ENCODE measurements around the gene NPM1. TPM values are rescaled to one million over a fixed set of nuclear protein-coding genes. Genes with fewer than 3 reads are reported as not detected.

Gene NPM1
- total and polyA plus RNA-seq, 4 donors, result 496 to 4,113 (median 1,233) TPM

DNA sequence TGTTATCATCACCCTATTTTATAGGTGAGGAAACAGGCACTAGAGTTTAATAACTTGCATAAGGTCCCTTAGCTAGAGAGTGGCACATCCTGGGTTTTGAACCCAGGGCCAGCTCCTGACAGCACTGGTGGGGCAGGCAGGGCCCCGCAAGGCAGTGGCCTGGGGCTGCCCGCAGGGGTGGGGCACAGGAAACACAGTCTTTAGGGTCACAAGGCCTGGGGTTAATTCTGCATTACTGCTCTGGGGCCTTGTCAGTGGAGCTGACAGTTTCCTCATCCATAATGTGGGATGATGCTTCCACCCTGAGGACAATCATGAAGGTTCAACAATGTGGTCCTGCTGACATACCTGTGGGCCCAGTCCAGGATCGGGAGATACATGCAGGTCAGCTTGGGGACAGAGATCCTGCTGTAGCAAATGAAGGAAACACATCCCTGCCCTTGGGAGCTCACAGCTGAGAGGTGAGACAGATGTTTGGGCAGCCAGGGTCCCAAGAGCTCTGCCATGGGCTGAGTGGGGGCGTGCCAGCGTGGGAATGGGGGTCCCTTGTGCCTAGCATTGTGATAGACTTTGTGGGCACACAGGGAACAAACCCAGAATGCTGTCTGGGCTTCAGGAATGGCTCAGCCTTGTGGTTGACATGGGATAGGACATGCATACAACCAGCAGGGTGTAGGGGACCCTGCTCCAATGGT is 46.5 kb downstream of the NPM1 start:
- H3K9me3 ChIP-seq (ENCODE audit: control insufficient read depth, low read length), result no peaks in the 10 kb centered on the region
- H3K4me3 ChIP-seq (ENCODE audit: low read length in 2 of 2), result no peak overlapping the region
- DNase-seq, result peak; percentile 35 to 48
- intact Hi-C loops (cut with DNase I), result no loop called here
- H3K36me3 ChIP-seq (ENCODE audit: control insufficient read depth in 1 of 2, insufficient read depth in 2 of 2, low read length in 1 of 2), result no peaks in the 10 kb centered on the region
- H3K4me1 ChIP-seq (ENCODE audit: control insufficient read depth in 1 of 2, insufficient read depth in 2 of 2, low read length in 2 of 2), result no peaks in the 10 kb centered on the region
- H3K27ac ChIP-seq (ENCODE audit: low read depth in 1 of 2, low read length in 2 of 2), result no peak overlapping the region
- ATAC-seq (ENCODE audit: low FRiP score), result no peak
- 94% methylated on average over 5 of the region's 5 CpGs for WGBS, 2 donors
- no peaks in the 10 kb centered on the region for H3K27me3 ChIP-seq (ENCODE audit: control insufficient read depth in 1 of 2, insufficient read depth in 2 of 2, low read length in 1 of 2)

DNA sequence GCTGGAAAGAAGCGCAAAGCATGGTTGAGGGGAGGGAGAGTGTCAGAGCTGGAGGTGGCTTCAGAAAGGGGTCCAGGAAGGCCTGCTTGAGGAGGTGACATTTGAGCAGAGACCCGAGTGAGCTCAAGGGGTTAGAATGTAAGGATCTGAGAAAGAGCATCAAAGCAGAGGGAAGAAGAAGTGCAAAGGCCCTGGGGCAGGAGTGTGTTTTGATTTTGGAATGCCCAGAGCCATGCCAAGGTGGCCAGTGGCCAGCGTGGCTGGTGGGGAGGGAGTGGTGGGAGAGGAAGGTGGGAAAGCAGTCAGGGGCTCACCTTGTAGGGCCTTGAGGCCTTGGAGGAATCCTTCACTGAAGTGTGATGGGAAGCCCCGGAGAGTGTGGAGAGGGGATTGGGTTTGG is 47.2 kb downstream of the NPM1 start:
- intact Hi-C loops (cut with DNase I), result no loop called here
- Histone ChIP-seq H3K27ac (ENCODE audit: low read depth in 1 of 2, low read length in 2 of 2) (no peak overlapping the region), H3K4me3 (ENCODE audit: low read length in 2 of 2) (no peak overlapping the region), H3K9me3 (ENCODE audit: control insufficient read depth, low read length) (no peaks in the 10 kb centered on the region), H3K27me3 (ENCODE audit: control insufficient read depth in 1 of 2, insufficient read depth in 2 of 2, low read length in 1 of 2) (no peaks in the 10 kb centered on the region), H3K36me3 (ENCODE audit: control insufficient read depth in 1 of 2, insufficient read depth in 2 of 2, low read length in 1 of 2) (no peaks in the 10 kb centered on the region), H3K4me1 (ENCODE audit: control insufficient read depth in 1 of 2, insufficient read depth in 2 of 2, low read length in 2 of 2) (no peaks in the 10 kb centered on the region)
- DNase-seq, result peak; percentile 14 to 38
- no peak for ATAC-seq (ENCODE audit: low FRiP score)
- 93 to 96% methylated on average over 4 of the region's 4 CpGs for WGBS, 2 donors

DNA sequence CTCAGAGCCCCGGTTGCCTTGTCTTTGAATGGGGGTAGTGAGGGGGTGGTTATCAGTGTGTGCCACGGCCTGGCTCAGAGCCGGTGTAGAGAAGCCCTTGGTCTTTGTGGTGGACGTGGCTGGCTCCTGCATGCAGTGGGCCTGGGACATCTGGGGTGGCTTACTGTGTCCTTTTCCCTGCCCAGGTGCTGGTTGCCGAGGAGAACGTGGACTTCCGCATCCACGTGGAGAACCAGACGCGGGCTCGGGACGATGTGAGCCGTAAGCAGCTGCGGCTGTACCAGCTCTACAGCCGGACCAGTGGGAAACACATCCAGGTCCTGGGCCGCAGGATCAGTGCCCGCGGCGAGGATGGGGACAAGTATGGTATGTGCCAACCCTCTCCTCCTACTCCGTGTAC is 48.3 kb downstream of the NPM1 start:
- WGBS, 2 donors, result 96 to 97% methylated on average over 20 of the region's 20 CpGs

DNA sequence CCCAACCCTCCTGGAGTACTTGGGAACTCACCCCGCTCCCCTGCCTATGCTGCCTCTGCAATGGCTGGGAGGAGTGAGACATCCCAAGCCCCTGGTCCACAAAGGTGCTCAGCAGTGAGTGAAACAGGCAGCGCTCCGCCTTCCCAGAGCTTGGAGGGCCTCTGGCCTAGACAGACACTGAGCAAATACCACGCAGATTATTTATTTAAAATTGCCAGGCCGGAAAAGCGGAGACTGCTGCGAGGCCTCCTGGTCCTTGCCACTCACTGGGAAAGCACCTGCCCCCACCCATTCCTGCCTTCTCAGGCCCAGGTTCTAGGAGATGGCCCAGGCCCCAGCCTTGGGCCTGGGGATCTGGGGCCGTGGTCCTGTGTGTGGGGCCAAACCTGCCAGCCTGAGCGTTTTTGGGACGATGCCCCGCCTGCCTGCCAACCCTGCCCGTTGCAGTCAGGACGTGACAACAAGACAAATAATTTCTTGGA is 49.2 kb downstream of the NPM1 start:
- intact Hi-C loops (cut with DNase I), result no loop called here
- ATAC-seq (ENCODE audit: low FRiP score), result no peak

More for the DNA sequence above, 48.3 kb downstream of the NPM1 start:
- H3K27me3 ChIP-seq (ENCODE audit: control insufficient read depth in 1 of 2, insufficient read depth in 2 of 2, low read length in 1 of 2), result no peaks in the 10 kb centered on the region
- DNase-seq (no peak), ATAC-seq (ENCODE audit: low FRiP score) (no peak)
- no peak overlapping the region for H3K4me3 ChIP-seq (ENCODE audit: low read length in 2 of 2)
- intact Hi-C loops (cut with DNase I), result no loop called here
- H3K36me3 ChIP-seq (ENCODE audit: control insufficient read depth in 1 of 2, insufficient read depth in 2 of 2, low read length in 1 of 2), result no peaks in the 10 kb centered on the region
- H3K9me3 ChIP-seq (ENCODE audit: control insufficient read depth, low read length), result no peaks in the 10 kb centered on the region
- H3K4me1 ChIP-seq (ENCODE audit: control insufficient read depth in 1 of 2, insufficient read depth in 2 of 2, low read length in 2 of 2), result no peaks in the 10 kb centered on the region
- H3K27ac ChIP-seq (ENCODE audit: low read depth in 1 of 2, low read length in 2 of 2), result no peak overlapping the region

DNA sequence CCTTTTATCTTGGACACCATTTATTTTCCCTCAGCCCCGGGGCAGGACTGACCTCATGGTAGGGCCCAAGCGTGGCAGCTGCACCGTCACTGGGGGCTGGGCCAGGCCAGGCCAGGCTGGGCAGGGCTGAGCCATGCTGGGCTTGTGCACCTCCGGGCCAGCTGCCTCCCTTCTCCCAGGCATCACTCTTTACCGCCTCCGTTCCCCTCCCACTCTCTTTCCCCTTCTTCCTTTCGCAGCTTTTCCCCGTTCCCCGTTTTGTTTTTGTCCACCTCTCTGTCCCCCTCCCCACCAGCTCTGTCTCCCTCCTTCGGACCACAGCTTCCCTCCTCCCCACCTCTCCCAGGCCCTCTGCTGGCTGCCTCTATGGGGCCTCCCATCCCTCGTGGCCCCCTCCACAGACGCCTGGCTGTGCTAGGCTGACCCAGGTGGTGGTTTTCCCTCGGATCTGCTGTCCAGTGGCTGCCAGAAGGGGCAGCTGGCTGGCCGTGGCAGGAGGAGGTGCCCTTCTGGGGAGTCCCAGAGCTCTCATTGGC is 49.7 kb downstream of the NPM1 start:
- WGBS, 2 donors, result 10 to 24% methylated on average over 14 of the region's 14 CpGs
- DNase-seq (no peak), ATAC-seq (ENCODE audit: low FRiP score) (no peak)
- H3K4me1 ChIP-seq (ENCODE audit: control insufficient read depth in 1 of 2, insufficient read depth in 2 of 2, low read length in 2 of 2), result no peaks in the 10 kb centered on the region
- no peak overlapping the region for H3K27ac ChIP-seq (ENCODE audit: low read depth in 1 of 2, low read length in 2 of 2)
- H3K36me3 ChIP-seq (ENCODE audit: control insufficient read depth in 1 of 2, insufficient read depth in 2 of 2, low read length in 1 of 2), result no peaks in the 10 kb centered on the region
- intact Hi-C loops (cut with DNase I), result no loop called here
- H3K9me3 ChIP-seq (ENCODE audit: control insufficient read depth, low read length), result no peaks in the 10 kb centered on the region
- no peaks in the 10 kb centered on the region for H3K27me3 ChIP-seq (ENCODE audit: control insufficient read depth in 1 of 2, insufficient read depth in 2 of 2, low read length in 1 of 2)
- no peak overlapping the region for H3K4me3 ChIP-seq (ENCODE audit: low read length in 2 of 2)

More for the DNA sequence above, 49.2 kb downstream of the NPM1 start:
- no peaks in the 10 kb centered on the region for H3K9me3 ChIP-seq (ENCODE audit: control insufficient read depth, low read length)
- no peaks in the 10 kb centered on the region for H3K27me3 ChIP-seq (ENCODE audit: control insufficient read depth in 1 of 2, insufficient read depth in 2 of 2, low read length in 1 of 2)
- no peaks in the 10 kb centered on the region for H3K4me1 ChIP-seq (ENCODE audit: control insufficient read depth in 1 of 2, insufficient read depth in 2 of 2, low read length in 2 of 2)
- WGBS, 2 donors, result 42 to 49% methylated on average over 13 of the region's 13 CpGs
- no peaks in the 10 kb centered on the region for H3K36me3 ChIP-seq (ENCODE audit: control insufficient read depth in 1 of 2, insufficient read depth in 2 of 2, low read length in 1 of 2)
- DNase-seq, result no peak
- no peak overlapping the region for H3K4me3 ChIP-seq (ENCODE audit: low read length in 2 of 2)
- H3K27ac ChIP-seq (ENCODE audit: low read depth in 1 of 2, low read length in 2 of 2), result no peak overlapping the region

DNA sequence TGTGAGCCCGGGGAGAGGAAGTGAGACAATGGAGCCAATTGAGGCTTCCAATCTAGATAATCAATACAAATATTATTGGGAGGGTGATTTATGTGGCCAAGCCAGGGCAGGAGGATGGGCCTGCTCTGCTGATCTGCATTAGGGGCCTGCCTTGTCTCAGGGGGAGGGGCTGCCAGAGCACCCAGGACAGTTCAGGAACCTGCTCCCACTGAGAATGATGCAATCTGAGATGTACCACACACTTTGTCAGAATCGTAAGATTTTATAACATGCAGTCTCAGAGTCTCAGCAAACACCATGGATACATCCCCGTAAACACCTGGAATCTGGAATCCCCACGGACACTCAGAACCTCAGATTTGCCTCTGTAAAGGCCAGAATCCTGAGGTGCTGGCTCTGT is 51.1 kb downstream of the NPM1 start:
- ATAC-seq (ENCODE audit: low FRiP score) (no peak), DNase-seq (no peak)
- WGBS, 2 donors, result 93 to 95% methylated on average over 4 of the region's 4 CpGs
- Histone ChIP-seq H3K36me3 (ENCODE audit: control insufficient read depth in 1 of 2, insufficient read depth in 2 of 2, low read length in 1 of 2) (no peaks in the 10 kb centered on the region), H3K9me3 (ENCODE audit: control insufficient read depth, low read length) (no peaks in the 10 kb centered on the region), H3K4me1 (ENCODE audit: control insufficient read depth in 1 of 2, insufficient read depth in 2 of 2, low read length in 2 of 2) (no peaks in the 10 kb centered on the region), H3K27ac (ENCODE audit: low read depth in 1 of 2, low read length in 2 of 2) (no peak overlapping the region), H3K27me3 (ENCODE audit: control insufficient read depth in 1 of 2, insufficient read depth in 2 of 2, low read length in 1 of 2) (no peaks in the 10 kb centered on the region), H3K4me3 (ENCODE audit: low read length in 2 of 2) (no peak overlapping the region)
- intact Hi-C loops (cut with DNase I), result no loop called here

DNA sequence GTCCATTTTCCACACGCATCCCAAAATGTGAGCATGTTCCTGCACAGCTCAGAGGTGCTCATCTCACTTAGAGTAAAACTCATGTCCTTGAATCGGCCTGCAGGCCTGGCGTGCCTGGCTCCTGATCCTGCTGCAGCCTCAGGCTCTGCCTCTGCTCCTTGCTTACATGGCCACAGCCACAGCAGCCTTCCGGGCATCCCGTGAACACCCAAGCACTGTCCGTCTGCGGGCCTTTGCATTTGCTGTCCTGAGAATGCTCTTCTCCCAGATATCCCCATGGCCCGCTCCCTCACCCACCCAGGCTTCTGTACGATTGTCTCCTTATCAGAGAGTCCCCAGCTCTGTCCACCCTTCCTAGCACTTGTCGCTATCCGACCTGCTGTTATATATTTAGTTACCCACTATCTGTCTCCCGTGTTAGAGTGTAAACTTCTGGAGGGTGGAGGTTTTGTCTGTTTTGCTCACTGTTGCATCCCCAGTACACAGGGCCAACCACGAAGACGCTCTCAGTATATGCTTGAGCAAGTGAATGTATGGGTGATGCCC is 53.7 kb downstream of the NPM1 start:
- intact Hi-C loops (cut with DNase I), result no loop called here
- ATAC-seq (ENCODE audit: low FRiP score) (no peak), DNase-seq (no peak)
- H3K27me3 ChIP-seq (ENCODE audit: control insufficient read depth in 1 of 2, insufficient read depth in 2 of 2, low read length in 1 of 2), result no peaks in the 10 kb centered on the region
- H3K4me1 ChIP-seq (ENCODE audit: control insufficient read depth in 1 of 2, insufficient read depth in 2 of 2, low read length in 2 of 2), result no peaks in the 10 kb centered on the region
- H3K9me3 ChIP-seq (ENCODE audit: control insufficient read depth, low read length), result no peaks in the 10 kb centered on the region
- 93 to 94% methylated on average over 14 of the region's 14 CpGs for WGBS, 2 donors
- no peak overlapping the region for H3K27ac ChIP-seq (ENCODE audit: low read depth in 1 of 2, low read length in 2 of 2)
- H3K36me3 ChIP-seq (ENCODE audit: control insufficient read depth in 1 of 2, insufficient read depth in 2 of 2, low read length in 1 of 2), result no peaks in the 10 kb centered on the region
- no peak overlapping the region for H3K4me3 ChIP-seq (ENCODE audit: low read length in 2 of 2)

DNA sequence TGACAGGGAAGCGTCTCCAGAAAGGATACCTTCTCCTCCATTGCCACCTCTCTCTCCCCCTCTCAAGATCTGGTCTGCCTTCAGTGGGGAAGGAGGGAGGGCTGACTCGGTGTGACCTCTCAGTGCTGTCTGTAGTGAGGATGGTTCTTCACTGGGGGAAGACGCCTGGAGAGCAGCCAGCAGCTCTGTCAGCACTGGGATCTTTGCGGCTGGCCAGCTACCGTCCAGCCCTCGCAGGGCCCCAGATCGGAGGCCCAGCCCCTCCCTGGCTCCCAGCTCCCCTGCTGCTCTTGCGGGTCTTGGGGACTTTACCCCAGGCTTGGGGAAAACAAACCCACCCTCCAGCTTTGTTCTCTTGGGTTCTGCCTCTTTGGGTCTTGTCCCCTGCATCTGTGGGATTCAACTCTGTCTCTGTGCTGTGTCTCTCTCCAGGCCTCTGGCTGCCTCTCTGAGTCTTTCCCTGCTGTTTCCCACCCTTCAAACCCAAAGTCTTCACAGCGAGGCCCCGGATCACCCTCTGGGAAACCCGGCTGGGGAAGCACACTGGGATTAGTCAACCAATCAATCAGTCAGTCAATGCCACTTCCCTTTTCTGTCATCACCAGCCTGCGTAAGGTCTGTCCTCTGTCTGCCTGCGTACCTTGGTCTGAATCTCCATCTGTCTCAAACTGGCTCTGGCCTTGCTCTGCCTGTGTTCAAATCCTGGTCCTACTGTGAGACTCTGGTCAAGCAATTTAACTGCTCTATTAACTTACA is 54.8 kb downstream of the NPM1 start:
- H3K4me1 ChIP-seq (ENCODE audit: control insufficient read depth in 1 of 2, insufficient read depth in 2 of 2, low read length in 2 of 2), result no peaks in the 10 kb centered on the region
- 84 to 87% methylated on average over 13 of the region's 13 CpGs for WGBS, 2 donors
- no peaks in the 10 kb centered on the region for H3K27me3 ChIP-seq (ENCODE audit: control insufficient read depth in 1 of 2, insufficient read depth in 2 of 2, low read length in 1 of 2)
- H3K4me3 ChIP-seq (ENCODE audit: low read length in 2 of 2), result no peak overlapping the region
- ATAC-seq (ENCODE audit: low FRiP score), result no peak
- H3K27ac ChIP-seq (ENCODE audit: low read depth in 1 of 2, low read length in 2 of 2), result no peak overlapping the region
- DNase-seq, result no peak
- intact Hi-C loops (cut with DNase I), result no loop called here
- H3K9me3 ChIP-seq (ENCODE audit: control insufficient read depth, low read length), result no peaks in the 10 kb centered on the region
- H3K36me3 ChIP-seq (ENCODE audit: control insufficient read depth in 1 of 2, insufficient read depth in 2 of 2, low read length in 1 of 2), result no peaks in the 10 kb centered on the region

Measured in aorta (tissue), 5 donors.